ENCODE measurements around the gene MEF2C. TPM values are rescaled to one million over a fixed set of nuclear protein-coding genes. Genes with fewer than 3 reads are reported as not detected.
"Not testable (repeated sequence)": the region's sequence is repeated elsewhere in the genome, so short reads cannot be mapped to it uniquely, and the experiment has no call there.

Gene MEF2C
- total RNA-seq, 1 experiment from 2014 or later = 2.4 TPM

- no peak for DNase-seq (ENCODE audit: low spot score)
Measured at GRCh38 chr5:88862547-88863175, 20.3 kb downstream of the MEF2C start.

- no peak for DNase-seq (ENCODE audit: low spot score)
Measured at GRCh38 chr5:88861231-88861630, 21.8 kb downstream of the MEF2C start.

GRCh38 chr5:88860501-88860900 lies 22.5 kb downstream of the MEF2C start:
- no peak for DNase-seq (ENCODE audit: low spot score)

GRCh38 chr5:88858392-88858791 lies 24.6 kb downstream of the MEF2C start:
- DNase-seq (ENCODE audit: low spot score) = no peak

GRCh38 chr5:88856381-88856780 lies 26.6 kb downstream of the MEF2C start:
- not testable (repeated sequence) for DNase-seq (ENCODE audit: low spot score)

- no peak for DNase-seq (ENCODE audit: low spot score)
Measured at GRCh38 chr5:88854769-88855168, 28.2 kb downstream of the MEF2C start.

- DNase-seq (ENCODE audit: low spot score) = no peak
Measured at GRCh38 chr5:88847420-88847819, 35.6 kb downstream of the MEF2C start.

GRCh38 chr5:88846434-88846833 lies 36.5 kb downstream of the MEF2C start:
- no peak for DNase-seq (ENCODE audit: low spot score)

GRCh38 chr5:88845081-88845697 lies 37.8 kb downstream of the MEF2C start:
- no peak for DNase-seq (ENCODE audit: low spot score)

GRCh38 chr5:88842784-88843183 lies 40.2 kb downstream of the MEF2C start:
- no peak for DNase-seq (ENCODE audit: low spot score)

GRCh38 chr5:88841212-88841611 lies 41.8 kb downstream of the MEF2C start:
- DNase-seq (ENCODE audit: low spot score) = no peak

GRCh38 chr5:88840495-88840894 lies 42.5 kb downstream of the MEF2C start:
- DNase-seq (ENCODE audit: low spot score) = no peak

- no peak for DNase-seq (ENCODE audit: low spot score)
Measured at GRCh38 chr5:88839238-88839637, 43.7 kb downstream of the MEF2C start.

GRCh38 chr5:88838500-88838899 lies 44.5 kb downstream of the MEF2C start:
- no peak for DNase-seq (ENCODE audit: low spot score)

GRCh38 chr5:88837817-88838216 lies 45.2 kb downstream of the MEF2C start:
- DNase-seq (ENCODE audit: low spot score) = no peak

- no peak for DNase-seq (ENCODE audit: low spot score)
Measured at GRCh38 chr5:88837222-88837621, 45.8 kb downstream of the MEF2C start.

- DNase-seq (ENCODE audit: low spot score) = peak; percentile 11
Measured at GRCh38 chr5:88836195-88836838, 46.7 kb downstream of the MEF2C start.

- no peak for DNase-seq (ENCODE audit: low spot score)
Measured at GRCh38 chr5:88834499-88834898, 48.5 kb downstream of the MEF2C start.

- no peak for DNase-seq (ENCODE audit: low spot score)
Measured at GRCh38 chr5:88834131-88834462, 48.9 kb downstream of the MEF2C start.

- peak; percentile 38 for DNase-seq (ENCODE audit: low spot score)
Measured at GRCh38 chr5:88833371-88834130, 49.4 kb downstream of the MEF2C start.

- DNase-seq (ENCODE audit: low spot score) = no peak
Measured at GRCh38 chr5:88831816-88832215, 51.2 kb downstream of the MEF2C start.

- DNase-seq (ENCODE audit: low spot score) = no peak
Measured at GRCh38 chr5:88830567-88830966, 52.4 kb downstream of the MEF2C start.

- DNase-seq (ENCODE audit: low spot score) = no peak
Measured at GRCh38 chr5:88829775-88830174, 53.2 kb downstream of the MEF2C start.
